Tibial nerve (tissue), 3 donors: ENCODE results near the gene CNTNAP4.

ENCODE experiments used
- CTCF ChIP-seq, 5 experiments: fragments of 200-600 bp in 3 of 5; fragments of 450-650 bp in 2 of 5; sonication (generic) in 3 of 5; IDR thresholded peaks; one replicate each; pipeline ENCODE4 v1.5.1; 2016 to 2019; ENCODE audit warnings: antibody characterized with exemption in 5 of 5, mild to moderate bottlenecking in 3 of 5, moderate library complexity in 2 of 5
- POLR2A ChIP-seq, 2 donors: fragments of 450-650 bp; IDR thresholded peaks; one replicate each; pipeline ENCODE4 v1.6.1; 2017; ENCODE audit warnings: antibody characterized with exemption in 2 of 2, mild to moderate bottlenecking in 2 of 2, moderate library complexity in 2 of 2

GRCh38 chr16:76351441-76351840 is 74.2 kb downstream of the CNTNAP4 start:
- TF ChIP-seq CTCF (IDR thresholded peaks at IDR 0.05) (no peak), POLR2A (IDR thresholded peaks at IDR 0.05) (no peak)
